ENCODE results near the gene PIN4. TPM values are rescaled to one million over a fixed set of nuclear protein-coding genes. Genes with fewer than 3 reads are reported as not detected.
"Not testable (repeated sequence)": the region's sequence is repeated elsewhere in the genome, so short reads cannot be mapped to it uniquely, and the experiment has no call there.

The PIN4 gene
- total RNA-seq, 2 donors from 2014 or later, result 2.6 to 3.0 TPM

DNA sequence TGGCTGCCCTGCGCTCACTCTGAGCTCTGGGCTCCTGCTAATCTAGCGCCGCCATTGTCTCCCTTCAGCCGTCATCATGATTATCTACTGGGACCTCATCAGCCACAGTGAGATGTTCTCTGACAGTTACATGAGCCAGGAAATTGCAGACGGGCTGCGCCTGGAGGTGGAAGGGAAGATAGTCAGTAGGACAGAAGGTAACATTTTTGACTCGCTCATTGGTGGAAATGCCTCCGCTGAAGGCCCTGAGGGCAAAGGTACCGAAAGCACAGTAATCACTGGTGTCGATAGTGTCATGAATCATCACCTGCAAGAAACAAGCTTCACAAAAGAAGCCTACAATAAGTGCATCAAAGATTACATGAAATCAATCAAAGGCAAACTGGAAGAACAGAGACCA lies 21.8 kb upstream of the PIN4 start:
- Mint-ChIP-seq H3K27me3 (no peaks in the 10 kb centered on the region), H3K36me3 (ENCODE audit: low read depth) (peaks cover 2% of the 10 kb centered on the region), H3K4me3 (no peak overlapping the region), H3K27ac (no peak overlapping the region), H3K4me1 (no peaks in the 10 kb centered on the region)
- DNase-seq (no peak), ATAC-seq (no peak)
- no peaks in the 10 kb centered on the region for H3K9me3 ChIP-seq (ENCODE audit: control insufficient read depth, low read length, poor library complexity, severe bottlenecking)

DNA sequence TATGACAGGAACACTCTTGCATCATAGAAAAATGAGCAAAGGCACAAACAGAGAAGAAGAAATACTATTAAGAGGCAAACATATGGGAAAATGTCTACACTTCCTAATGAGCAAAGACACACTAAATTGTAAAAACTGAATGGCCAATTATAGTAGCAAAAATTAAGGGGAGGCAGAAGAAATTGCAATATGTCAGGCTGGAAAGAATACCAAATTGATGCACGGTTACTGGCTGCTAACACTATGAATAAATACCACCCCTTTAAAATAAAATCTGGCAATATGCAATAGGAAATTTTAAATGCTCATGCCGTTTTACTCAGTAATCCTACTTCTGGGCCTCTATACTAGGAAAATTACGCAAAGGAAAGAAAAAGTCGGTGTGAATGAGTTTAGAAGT lies 16.0 kb upstream of the PIN4 start:
- H3K4me3 Mint-ChIP-seq, result no peak overlapping the region
- H3K27me3 Mint-ChIP-seq, result no peaks in the 10 kb centered on the region
- no peak for ATAC-seq
- H3K36me3 Mint-ChIP-seq (ENCODE audit: low read depth), result no peaks in the 10 kb centered on the region
- no peaks in the 10 kb centered on the region for H3K9me3 ChIP-seq (ENCODE audit: control insufficient read depth, low read length, poor library complexity, severe bottlenecking)
- DNase-seq, result no peak
- H3K27ac Mint-ChIP-seq, result no peak overlapping the region
- peaks cover 3% of the 10 kb centered on the region for H3K4me1 Mint-ChIP-seq

DNA sequence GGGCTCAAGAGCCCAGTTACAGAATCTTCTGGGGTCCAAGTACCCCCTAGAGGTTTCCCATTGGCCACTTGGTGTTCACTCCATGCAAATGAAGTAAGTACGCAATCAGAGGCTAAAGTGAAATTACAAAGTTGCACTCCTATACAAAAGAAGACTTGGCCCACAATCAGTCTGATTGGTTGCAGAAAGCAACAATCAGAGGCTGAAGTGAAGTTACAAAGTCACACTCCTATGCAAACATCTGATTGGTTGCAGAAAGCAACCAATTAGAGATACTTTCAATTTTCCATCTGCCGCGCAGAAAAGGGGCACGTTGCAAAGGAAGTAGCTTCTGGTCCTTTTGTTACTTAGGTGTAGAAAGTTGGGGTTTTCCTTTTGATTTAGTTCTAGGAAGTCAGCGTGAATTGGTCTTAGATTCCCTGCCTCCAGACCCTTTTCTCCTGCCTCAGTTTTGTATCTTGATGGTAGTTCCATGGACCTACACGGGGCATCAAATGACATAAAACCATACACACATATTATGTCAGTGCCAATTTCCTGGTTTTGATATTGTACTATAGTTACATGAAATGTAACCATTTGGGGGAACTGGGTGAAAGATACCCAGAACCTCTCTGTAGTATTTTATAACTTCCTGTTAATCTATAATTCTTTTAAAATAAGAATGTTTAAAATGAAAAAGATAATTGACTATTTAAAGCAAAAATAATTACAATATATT lies 12.4 kb upstream of the PIN4 start:
- Mint-ChIP-seq H3K4me1 (peaks cover 3% of the 10 kb centered on the region), H3K36me3 (ENCODE audit: low read depth) (no peaks in the 10 kb centered on the region), H3K27me3 (no peaks in the 10 kb centered on the region), H3K27ac (peak overlapping the region; percentile 80), H3K4me3 (peak overlapping the region; percentile 77)
- no peaks in the 10 kb centered on the region for H3K9me3 ChIP-seq (ENCODE audit: control insufficient read depth, low read length, poor library complexity, severe bottlenecking)
- ATAC-seq (peak; percentile 95), DNase-seq (peak in 2 of 3 donors; percentile 12 to 15)

DNA sequence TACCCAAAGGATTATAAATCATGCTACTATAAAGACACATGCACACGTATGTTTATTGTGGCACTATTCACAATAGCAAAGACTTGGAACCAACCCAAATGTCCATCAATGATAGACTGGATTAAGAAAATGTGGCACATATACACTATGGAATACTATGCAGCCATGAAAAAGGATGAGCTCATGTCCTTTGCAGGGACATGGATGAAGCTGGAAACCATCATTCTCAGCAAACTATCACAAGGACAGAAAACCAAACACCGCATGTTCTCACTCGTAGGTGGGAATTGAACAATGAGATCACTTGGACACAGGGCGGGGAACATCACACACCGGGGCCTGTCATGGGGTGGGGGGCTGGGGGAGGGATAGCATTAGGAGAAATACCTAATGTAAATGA lies 5.3 kb upstream of the PIN4 start:
- H3K27me3 Mint-ChIP-seq; ATAC-seq; H3K9me3 ChIP-seq (ENCODE audit: control insufficient read depth, low read length, poor library complexity, severe bottlenecking); DNase-seq; H3K27ac Mint-ChIP-seq; H3K4me3 Mint-ChIP-seq; H3K4me1 Mint-ChIP-seq; H3K36me3 Mint-ChIP-seq (ENCODE audit: low read depth): not testable (repeated sequence)

DNA sequence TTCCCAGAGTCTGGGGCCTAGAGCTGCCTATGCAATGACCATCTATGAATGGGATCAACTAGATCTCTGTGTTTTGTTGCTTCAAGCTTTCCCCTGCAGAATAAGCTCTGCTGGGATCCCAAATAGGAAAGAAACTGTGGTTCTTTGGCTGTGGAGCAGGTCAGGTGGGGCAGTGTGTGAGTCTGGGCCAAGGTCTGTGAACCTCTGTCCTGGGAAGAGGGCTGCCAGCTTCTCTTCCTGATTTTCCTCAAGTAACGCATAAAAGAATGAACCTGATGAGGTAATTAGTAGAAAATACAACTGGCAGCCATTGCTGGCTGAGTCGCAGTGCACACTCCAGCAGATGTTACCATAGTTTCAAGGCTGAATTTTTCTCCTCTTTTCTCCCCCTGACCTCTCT lies 4.6 kb upstream of the PIN4 start:
- no peak for ATAC-seq
- DNase-seq, result no peak
- no peaks in the 10 kb centered on the region for H3K27me3 Mint-ChIP-seq
- H3K4me1 Mint-ChIP-seq, result no peaks in the 10 kb centered on the region
- no peaks in the 10 kb centered on the region for H3K36me3 Mint-ChIP-seq (ENCODE audit: low read depth)
- H3K4me3 Mint-ChIP-seq, result no peak overlapping the region
- H3K9me3 ChIP-seq (ENCODE audit: control insufficient read depth, low read length, poor library complexity, severe bottlenecking), result no peaks in the 10 kb centered on the region
- H3K27ac Mint-ChIP-seq, result no peak overlapping the region

DNA sequence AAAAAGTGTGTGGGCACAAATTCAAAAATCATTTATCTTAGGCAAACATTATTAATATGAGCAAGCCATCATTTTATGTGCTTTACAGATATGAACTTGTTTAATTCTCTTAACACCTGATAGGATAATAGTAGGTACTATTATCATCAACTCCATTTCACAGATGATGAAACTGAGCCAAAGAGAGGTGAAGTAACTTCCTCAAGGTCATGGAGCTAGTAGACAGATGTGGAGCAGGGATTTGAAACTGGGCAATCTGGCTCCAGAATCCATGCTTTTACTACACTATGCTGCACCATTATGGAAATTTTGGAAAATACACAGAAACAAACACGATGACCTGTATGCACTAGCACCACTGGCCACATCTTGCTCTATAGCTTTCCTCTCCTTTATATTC lies 1.0 kb upstream of the PIN4 start:
- peaks cover 5% of the 10 kb centered on the region for H3K4me1 Mint-ChIP-seq
- no peak overlapping the region for H3K4me3 Mint-ChIP-seq
- DNase-seq (no peak), ATAC-seq (no peak)
- no peak overlapping the region for H3K27ac Mint-ChIP-seq
- no peaks in the 10 kb centered on the region for H3K36me3 Mint-ChIP-seq (ENCODE audit: low read depth)
- no peaks in the 10 kb centered on the region for H3K27me3 Mint-ChIP-seq
- no peaks in the 10 kb centered on the region for H3K9me3 ChIP-seq (ENCODE audit: control insufficient read depth, low read length, poor library complexity, severe bottlenecking)

DNA sequence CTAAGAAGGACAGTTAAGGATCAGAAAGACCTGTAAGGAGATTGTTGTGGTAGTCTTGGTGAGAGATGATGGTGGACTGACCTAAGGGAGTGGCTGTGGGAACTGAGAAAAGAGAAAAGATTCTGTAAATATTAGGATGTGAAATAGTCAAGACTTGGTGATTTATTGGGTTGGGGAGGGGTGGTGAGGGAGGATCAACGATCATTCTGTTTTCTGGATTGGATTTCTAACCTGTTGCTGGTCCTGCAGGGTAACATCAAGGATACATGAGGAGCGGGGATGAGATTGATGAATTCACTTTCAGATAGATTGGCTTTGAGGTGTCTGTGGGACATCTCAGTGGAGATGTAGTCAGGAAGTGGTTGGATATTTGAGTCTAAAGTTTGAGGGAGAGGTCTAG lies 1.4 kb downstream of the PIN4 start:
- ATAC-seq (no peak), DNase-seq (no peak)
- H3K4me3 Mint-ChIP-seq, result no peak overlapping the region
- H3K27ac Mint-ChIP-seq, result no peak overlapping the region
- no peaks in the 10 kb centered on the region for H3K9me3 ChIP-seq (ENCODE audit: control insufficient read depth, low read length, poor library complexity, severe bottlenecking)
- peaks cover 5% of the 10 kb centered on the region for H3K4me1 Mint-ChIP-seq
- H3K36me3 Mint-ChIP-seq (ENCODE audit: low read depth), result no peaks in the 10 kb centered on the region
- H3K27me3 Mint-ChIP-seq, result no peaks in the 10 kb centered on the region

DNA sequence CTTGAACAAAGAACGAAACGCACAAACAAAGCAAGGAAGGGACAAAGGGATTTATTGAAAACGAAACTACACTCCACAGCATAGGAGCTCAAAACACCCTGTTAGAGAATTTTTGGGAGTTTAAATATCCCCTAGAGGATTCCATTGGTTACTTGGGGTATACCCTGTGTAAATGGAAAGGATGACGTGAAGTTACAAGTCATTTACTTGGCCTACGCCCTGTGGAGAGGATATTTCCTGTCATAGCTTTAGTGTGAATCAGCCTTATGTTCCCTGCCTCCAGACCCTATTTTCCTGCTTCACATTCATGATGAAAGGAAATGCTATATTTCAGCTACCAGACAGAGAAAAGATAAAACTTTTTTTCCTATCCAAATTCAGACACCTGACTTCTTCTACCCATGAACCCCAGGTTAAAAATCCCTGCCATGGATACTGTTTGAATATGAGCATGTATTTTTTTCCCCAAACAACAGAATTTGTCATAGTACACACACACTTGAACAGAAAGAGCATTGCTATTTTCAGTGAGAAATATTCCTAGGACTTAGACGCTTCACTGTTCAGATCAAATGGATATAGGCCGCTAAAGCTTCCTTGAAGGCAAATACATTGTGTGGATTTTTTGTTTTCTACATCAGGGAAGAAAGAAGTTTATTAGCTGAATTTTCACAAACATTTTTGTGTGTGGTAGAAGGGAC lies 20.4 kb downstream of the PIN4 start:
- Mint-ChIP-seq H3K27ac (no peak overlapping the region), H3K4me1 (no peaks in the 10 kb centered on the region), H3K36me3 (ENCODE audit: low read depth) (no peaks in the 10 kb centered on the region), H3K4me3 (no peak overlapping the region), H3K27me3 (no peaks in the 10 kb centered on the region)
- DNase-seq, result no peak
- no peak for ATAC-seq
- no peaks in the 10 kb centered on the region for H3K9me3 ChIP-seq (ENCODE audit: control insufficient read depth, low read length, poor library complexity, severe bottlenecking)

DNA sequence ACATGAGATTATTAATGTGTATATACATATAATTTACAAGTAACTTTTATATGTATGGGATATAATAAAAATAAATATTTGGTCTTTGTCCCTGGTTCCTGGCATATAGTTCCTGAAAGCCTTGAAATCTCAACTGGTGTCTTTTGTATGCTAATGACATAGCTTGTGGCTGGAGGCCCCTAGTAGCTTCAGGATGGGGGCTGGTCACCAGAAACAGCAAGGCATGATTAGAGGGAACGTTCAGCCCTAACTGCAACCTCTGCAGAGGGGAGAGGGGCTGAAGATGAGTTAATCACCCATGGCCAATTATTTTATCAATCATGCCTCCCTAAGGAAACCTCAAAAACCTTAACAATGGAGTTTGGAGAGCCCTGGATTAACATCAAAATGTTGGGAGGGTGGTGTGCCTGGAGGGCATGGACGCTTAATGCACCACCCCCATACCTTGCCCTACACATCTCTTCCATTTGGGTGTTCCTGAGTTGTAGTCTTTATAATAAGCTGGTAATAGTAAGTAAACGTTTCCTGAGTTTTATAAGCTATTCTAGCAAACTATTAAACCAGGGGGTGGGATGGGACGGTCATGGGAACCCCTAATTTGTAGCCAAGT lies 21.3 kb downstream of the PIN4 start:
- no peak overlapping the region for H3K27ac Mint-ChIP-seq
- no peaks in the 10 kb centered on the region for H3K9me3 ChIP-seq (ENCODE audit: control insufficient read depth, low read length, poor library complexity, severe bottlenecking)
- H3K4me1 Mint-ChIP-seq, result no peaks in the 10 kb centered on the region
- no peaks in the 10 kb centered on the region for H3K36me3 Mint-ChIP-seq (ENCODE audit: low read depth)
- DNase-seq (no peak), ATAC-seq (no peak)
- no peak overlapping the region for H3K4me3 Mint-ChIP-seq
- H3K27me3 Mint-ChIP-seq, result no peaks in the 10 kb centered on the region

DNA sequence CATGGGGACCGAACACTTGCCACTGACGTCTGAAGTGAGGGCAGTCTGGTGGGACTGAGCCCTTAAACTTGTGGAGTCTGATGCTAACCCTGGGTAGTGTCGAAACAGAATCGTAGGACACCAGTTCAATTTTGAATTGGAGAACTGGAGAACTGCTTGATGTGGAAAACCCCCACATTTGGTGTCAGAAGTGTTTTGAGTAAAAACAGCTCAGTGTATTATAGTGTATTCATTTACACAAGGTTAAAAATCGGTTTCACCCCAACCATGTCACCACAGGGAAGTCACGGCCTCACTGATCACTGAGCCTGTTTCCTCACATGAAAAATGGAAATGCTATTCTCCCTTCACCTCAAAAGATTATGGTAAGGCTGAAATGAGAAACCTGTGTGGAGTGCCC lies 21.9 kb downstream of the PIN4 start:
- Mint-ChIP-seq H3K36me3 (ENCODE audit: low read depth) (no peaks in the 10 kb centered on the region), H3K27ac (no peak overlapping the region), H3K4me1 (no peaks in the 10 kb centered on the region), H3K27me3 (no peaks in the 10 kb centered on the region), H3K4me3 (no peak overlapping the region)
- DNase-seq (no peak), ATAC-seq (no peak)
- no peaks in the 10 kb centered on the region for H3K9me3 ChIP-seq (ENCODE audit: control insufficient read depth, low read length, poor library complexity, severe bottlenecking)

DNA sequence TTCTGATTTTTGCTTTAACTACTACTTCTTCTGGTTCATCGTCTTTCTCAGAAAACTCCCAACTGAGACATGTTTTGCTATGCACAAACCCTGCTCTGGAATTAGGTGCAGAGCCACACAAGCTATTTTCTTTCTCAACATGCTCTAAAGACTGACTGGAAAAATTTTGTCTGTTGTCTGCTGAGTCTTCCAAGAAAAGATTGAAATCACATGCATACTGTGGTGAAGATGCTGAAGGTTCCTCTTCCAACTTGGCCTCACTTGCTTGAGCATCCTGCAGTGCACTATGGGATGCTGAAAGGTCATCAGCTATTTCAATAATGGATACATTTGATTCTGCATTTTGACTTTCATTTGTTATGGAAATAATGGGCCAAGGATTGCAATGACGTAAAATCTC lies 24.1 kb downstream of the PIN4 start:
- DNase-seq (no peak), ATAC-seq (no peak)
- Mint-ChIP-seq H3K27ac (no peak overlapping the region), H3K4me3 (no peak overlapping the region), H3K27me3 (no peaks in the 10 kb centered on the region), H3K36me3 (ENCODE audit: low read depth) (peaks cover 3% of the 10 kb centered on the region), H3K4me1 (peaks cover 7% of the 10 kb centered on the region)
- H3K9me3 ChIP-seq (ENCODE audit: control insufficient read depth, low read length, poor library complexity, severe bottlenecking), result no peaks in the 10 kb centered on the region

DNA sequence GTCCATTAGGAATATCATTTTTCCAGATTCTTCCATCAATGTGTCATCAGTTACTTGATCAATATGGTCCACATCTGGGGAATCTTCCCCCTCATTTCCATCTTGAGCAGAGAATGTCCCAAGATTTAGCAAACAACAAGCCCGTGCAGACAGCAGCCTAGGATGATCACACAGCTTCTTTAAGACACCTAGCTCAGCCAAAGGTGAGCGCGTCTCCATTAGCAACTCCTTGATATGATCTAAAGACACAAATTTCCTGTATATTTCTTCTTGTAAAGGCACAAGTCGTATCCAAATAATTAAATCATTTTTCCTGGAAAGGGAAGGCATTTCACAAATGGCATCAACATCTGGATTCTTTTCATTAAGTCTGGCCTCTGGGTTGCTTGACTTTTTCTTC lies 25.8 kb downstream of the PIN4 start:
- H3K9me3 ChIP-seq (ENCODE audit: control insufficient read depth, low read length, poor library complexity, severe bottlenecking), result no peaks in the 10 kb centered on the region
- DNase-seq, result no peak
- H3K27me3 Mint-ChIP-seq, result no peaks in the 10 kb centered on the region
- peaks cover 3% of the 10 kb centered on the region for H3K36me3 Mint-ChIP-seq (ENCODE audit: low read depth)
- peaks cover 7% of the 10 kb centered on the region for H3K4me1 Mint-ChIP-seq
- no peak overlapping the region for H3K4me3 Mint-ChIP-seq
- ATAC-seq, result no peak
- no peak overlapping the region for H3K27ac Mint-ChIP-seq

DNA sequence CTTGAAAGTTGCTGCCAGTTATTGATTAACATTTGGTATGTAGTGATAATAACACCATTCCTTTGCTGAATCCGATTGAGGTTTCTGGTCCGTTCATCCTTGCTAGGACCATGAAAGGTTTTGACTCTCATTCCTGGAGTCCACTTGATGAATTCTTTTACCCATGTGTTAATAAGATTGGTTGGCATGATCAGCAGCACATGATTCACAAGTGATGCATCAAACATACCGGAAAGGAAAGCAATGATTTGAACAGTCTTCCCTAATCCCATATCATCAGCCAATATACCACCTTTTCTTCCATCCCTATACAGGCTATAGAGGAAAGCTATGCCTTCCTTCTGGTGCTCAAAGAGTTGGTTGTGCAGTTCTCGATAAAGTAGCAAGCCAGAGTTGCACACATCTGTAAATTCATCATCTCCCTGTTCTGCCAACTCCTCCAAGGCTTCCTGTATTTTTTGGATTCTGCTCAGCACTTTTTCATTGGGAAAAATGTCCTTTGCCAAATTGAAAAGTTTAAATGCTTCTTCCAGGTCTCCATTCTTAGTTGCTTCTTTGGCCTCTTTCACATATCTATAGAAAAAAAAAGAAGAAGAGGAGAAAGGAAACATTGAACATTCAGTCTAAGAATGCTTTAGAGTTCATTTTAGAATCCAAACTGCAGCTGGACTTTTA lies 26.7 kb downstream of the PIN4 start:
- no peak overlapping the region for H3K4me3 Mint-ChIP-seq
- ATAC-seq (no peak), DNase-seq (no peak)
- peaks cover 3% of the 10 kb centered on the region for H3K36me3 Mint-ChIP-seq (ENCODE audit: low read depth)
- H3K9me3 ChIP-seq (ENCODE audit: control insufficient read depth, low read length, poor library complexity, severe bottlenecking), result no peaks in the 10 kb centered on the region
- H3K4me1 Mint-ChIP-seq, result peaks cover 7% of the 10 kb centered on the region
- H3K27ac Mint-ChIP-seq, result no peak overlapping the region
- H3K27me3 Mint-ChIP-seq, result no peaks in the 10 kb centered on the region

Data from T-helper 17 cell (primary cell).